DMS153 treated with DMSO at 0.1 percent for 48 hours (cell line): ENCODE results near the gene ANKRD11.
"Not testable (repeated sequence)": the region's sequence is repeated elsewhere in the genome, so short reads cannot be mapped to it uniquely, and the experiment has no call there.

ENCODE experiments used
- DNase-seq: peaks from one replicate; lab custom pipeline; 2025; ENCODE audit not compliant: unreplicated experiment; lab: John Stamatoyannopoulos, UW

ANKRD11 gene

GRCh38 chr16:89454378-89455125, 35.8 kb downstream of the ANKRD11 start:
- not testable (repeated sequence) for DNase-seq

DNA sequence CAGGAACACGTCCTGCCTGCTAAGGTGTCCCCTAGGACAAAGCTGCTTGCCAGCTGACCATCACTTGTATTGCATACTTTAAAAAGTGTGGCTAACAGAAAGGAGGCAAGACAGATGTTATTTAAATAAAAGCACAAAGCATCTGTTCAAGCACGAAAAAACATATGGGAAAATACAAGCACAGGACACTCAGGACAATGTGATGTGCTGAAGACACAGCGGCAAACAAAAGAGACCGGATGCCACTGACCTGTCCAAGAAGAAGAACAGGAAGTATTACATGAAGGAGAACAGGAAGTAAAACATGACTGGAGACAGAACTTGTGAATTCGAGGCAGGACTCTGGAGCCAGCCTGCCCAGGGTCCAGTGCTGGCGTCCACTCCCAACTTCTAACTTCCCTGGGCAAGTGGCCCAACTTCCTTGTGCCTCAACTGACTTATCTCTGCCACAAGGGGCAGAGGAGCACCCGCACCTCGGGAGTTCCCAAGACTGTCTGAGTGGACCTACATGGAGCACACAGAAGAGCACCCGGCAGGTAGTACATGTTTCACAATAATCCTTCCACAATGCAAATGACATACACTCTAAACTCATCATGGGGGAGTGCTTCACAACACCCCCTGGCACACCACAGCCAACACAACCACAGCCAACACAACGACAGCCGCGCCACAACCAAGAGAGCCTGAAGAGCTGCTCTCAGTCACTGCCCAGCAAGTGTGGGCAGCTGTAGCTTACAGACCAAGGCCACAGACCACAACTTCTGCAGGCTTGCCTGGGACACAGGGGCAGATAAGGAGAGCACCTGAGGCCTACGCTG, 36.6 kb downstream of the ANKRD11 start:
- no peak for DNase-seq

GRCh38 chr16:89452925-89453324, 37.4 kb downstream of the ANKRD11 start:
- no peak for DNase-seq

DNA sequence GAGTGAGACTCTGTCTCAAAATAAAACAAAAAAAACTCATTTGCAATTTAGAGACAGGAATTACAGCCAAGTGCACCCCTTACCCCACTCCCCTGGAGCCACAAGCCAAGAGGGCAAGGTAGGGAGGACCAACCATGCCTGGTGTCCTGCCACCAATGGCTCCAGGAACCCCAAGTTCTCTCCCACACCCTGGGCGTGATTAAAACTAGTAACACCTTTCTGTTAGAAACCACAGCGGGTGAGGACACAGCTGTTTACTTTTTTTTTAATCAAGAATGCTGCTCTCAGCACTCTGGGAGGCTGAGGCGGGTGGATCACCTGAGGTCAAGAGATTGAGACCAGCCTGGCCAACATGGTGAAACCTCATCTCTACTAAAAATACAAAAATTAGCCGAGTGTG, 38.1 kb downstream of the ANKRD11 start:
- DNase-seq: no peak

DNA sequence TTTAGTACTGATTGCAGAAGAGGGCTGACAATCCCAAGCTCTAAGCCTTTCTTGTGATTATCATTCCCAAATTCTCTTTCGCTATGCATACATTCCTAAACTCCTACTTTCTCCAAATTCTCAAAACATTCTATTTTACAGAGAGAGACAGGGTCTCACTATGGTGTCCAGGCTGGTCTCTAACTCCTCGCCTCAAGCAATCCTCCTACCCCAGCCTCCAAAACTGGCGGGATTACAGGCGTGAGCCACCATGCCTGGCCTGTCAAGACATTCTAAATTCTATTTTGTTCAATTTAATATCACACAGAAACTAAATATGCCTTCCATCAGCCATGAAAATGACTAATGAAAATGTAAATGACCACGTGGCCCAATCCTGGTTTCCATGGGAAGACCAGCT, 39.8 kb downstream of the ANKRD11 start:
- no peak for DNase-seq

DNA sequence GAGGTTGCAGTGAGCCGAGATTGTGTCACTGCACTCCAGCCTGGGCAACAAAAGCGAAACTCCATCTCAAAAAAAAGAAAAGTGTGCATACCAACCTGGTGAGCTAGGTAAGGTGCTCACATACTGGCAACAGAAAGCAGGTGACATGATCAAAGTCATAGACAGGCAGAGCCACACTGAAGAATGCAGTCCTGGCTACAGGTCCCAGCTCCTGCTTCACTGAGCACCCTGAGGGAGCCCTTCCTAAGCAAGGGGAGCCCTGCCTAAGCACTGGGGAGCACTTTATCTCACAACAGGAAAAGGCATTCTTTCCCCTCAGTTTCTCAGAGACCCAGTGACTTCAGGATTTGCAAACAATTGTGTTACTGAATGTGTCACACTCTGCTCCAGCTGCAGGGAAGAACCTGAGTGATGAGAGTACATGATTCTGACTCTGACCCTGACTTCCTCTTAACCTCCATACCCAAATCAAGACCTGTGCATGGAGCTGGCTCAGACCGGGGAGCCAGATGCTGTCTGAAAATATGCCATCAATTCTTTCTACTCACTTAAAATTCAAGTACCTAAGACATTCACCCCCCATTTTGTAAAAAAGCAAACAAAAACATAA, 40.5 kb downstream of the ANKRD11 start:
- DNase-seq: no peak

- no peak for DNase-seq
These were observed 41.7 kb downstream of the ANKRD11 start for GRCh38 chr16:89448656-89449055.

- DNase-seq: no peak
These were observed 43.4 kb downstream of the ANKRD11 start for GRCh38 chr16:89446975-89447293.

DNA sequence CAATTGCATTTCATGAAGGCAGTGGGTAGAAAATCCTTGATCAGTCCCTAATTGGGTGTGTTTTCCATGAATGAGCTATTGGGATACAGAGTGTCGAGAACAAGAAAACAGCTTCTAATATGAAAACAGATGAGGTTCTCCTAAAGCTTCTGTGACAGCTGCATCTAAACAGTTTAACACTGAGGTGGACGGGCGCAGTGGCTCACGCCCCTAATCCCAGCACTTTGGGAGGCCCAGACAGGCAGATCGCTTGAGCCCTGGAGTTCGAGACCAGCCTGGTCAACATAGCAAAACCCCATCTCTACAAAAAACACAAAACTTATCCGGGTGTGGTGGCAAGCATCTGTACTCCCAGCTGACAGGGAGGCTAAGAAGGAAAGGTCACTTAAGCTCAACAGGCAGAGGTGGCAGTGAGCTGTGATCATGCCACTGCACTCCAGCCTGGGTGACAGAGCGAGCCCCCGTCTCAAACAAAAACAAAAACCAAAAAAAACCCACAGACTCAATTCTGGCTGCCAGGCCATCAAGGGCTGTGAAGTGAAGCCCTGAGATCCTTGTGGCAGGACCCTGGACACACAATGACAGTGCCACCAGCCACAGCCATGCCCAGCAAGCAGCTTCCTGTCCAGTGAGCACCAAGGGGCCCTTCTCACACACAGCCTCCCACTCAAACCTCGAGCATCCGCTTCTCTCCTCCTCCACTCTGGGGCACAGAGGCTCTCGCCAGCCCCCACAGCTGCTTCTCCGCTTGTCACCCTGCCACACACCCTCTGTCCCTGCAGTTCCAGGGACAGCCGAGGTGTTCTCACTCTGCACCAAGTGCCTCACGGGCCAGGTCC, 44.0 kb downstream of the ANKRD11 start:
- no peak for DNase-seq

GRCh38 chr16:89445166-89445565, 45.2 kb downstream of the ANKRD11 start:
- no peak for DNase-seq

GRCh38 chr16:89444728-89445127, 45.6 kb downstream of the ANKRD11 start:
- no peak for DNase-seq

- DNase-seq: no peak
These were observed 46.1 kb downstream of the ANKRD11 start for GRCh38 chr16:89444151-89444723.

- no peak for DNase-seq
These were observed 46.7 kb downstream of the ANKRD11 start for GRCh38 chr16:89443727-89444084.

DNA sequence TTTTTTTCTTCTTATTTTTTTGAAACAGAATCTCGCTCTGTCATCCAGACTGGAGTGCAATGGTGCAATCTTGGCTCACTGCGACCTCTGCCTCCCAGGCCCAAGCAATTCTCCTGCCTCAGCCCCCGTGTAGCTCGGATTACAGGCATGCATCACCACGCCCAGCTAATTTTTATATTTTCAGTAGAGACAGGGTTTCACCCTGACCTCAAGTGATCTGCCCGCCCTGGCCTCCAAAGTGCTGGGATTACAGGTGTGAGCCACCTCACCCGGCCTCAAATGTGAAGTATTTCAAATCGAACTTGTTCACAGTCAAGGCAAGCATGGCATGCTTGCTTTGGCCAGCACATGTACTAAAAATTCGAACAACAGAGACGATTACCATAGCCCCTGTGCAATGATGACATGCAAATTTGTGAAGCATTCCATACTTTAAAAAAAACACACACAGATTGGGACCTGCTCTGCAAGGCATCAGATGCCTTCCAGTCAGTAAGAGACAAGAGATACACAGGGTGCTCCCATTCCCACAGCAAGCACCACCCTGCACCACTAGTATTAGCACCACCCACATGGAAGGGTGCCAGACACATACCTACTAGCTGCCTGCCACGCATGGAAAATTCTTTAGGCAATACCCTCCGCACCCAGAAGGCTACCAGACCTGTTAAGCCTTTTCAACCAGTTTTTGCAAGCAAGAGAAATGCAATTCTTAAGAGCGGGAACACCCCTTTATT, 47.2 kb downstream of the ANKRD11 start:
- DNase-seq: peak; percentile 29

GRCh38 chr16:89442588-89442987, 47.8 kb downstream of the ANKRD11 start:
- no peak for DNase-seq

- DNase-seq: no peak
These were observed 50.7 kb downstream of the ANKRD11 start for GRCh38 chr16:89439659-89440058.

- DNase-seq: no peak
These were observed 52.4 kb downstream of the ANKRD11 start for GRCh38 chr16:89437991-89438390.

DNA sequence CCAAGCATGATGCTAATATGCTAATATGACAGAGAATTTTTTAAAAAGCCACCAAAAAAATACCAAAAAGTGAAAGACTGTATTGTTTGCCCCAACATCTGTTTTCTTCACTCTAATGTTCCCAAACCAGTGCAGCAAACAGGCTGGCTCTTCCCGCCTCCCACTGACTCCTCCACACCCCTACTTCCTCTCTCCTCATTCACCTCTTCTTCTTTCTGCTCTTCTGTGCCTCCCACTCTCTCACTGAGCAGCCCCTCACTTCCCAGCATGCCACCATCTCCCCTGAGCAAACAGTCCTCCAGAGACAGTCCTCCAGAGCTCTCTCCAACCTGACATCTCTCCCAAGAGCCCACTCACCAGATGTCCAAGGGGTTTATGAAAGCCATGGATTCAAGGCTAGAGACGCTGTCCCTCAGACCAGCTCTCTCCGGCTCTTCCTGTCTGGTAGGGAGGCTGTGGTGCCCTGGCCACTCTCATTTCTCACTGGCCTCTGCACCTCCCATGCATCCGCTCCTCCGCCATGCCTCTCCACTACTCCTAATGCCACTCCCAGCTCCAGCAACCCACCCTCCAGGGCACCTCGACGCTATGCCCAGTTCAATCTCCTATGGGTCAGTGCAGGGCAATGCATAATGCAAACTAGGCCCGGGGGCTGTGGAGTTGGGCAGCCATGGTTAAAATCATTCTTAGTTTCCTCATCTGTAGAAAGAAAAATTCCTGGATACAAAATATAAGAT, 52.9 kb downstream of the ANKRD11 start:
- no peak for DNase-seq

GRCh38 chr16:89436366-89436765, 54.0 kb downstream of the ANKRD11 start:
- no peak for DNase-seq

GRCh38 chr16:89435059-89435458, 55.3 kb downstream of the ANKRD11 start:
- not testable (repeated sequence) for DNase-seq
